Activated CD4-positive, CD25-positive, alpha-beta regulatory T cell treated with anti-CD3 and anti-CD28 coated beads, Interleukin-2, amount 50 U/mL, for 24 hours (primary cell): Measurements from ENCODE around the gene DYNC2H1.
"Not testable (repeated sequence)": the region's sequence is repeated elsewhere in the genome, so short reads cannot be mapped to it uniquely, and the experiment has no call there.

Source experiments
- ATAC-seq, 2 donors: fragments of 150-1000 bp; cut with Tn5 transposase; one replicate each; pipeline ENCODE4 v1.10.0; 2021; ENCODE audit warnings: mild to moderate bottlenecking in 1 of 2, moderate library complexity in 1 of 2

The DYNC2H1 gene

GRCh38 chr11:103108933-103109817, at the start of gene DYNC2H1:
Gene DYNC2H1 (plus strand): TSS chr11:103109426. CDS start chr11:103109575, 149 bp downstream.
- ATAC-seq, result peak; percentile 98 to 99

- ATAC-seq, result no peak
These were observed 47.6 kb upstream of the DYNC2H1 start for GRCh38 chr11:103061656-103062055.

- no peak for ATAC-seq
These were observed 42.1 kb upstream of the DYNC2H1 start for GRCh38 chr11:103067118-103067517.

- ATAC-seq, result no peak
These were observed 39.9 kb upstream of the DYNC2H1 start for GRCh38 chr11:103069367-103069766.

- ATAC-seq, result peak; percentile 70 to 78
These were observed 39.1 kb upstream of the DYNC2H1 start for GRCh38 chr11:103070142-103070541.

GRCh38 chr11:103071008-103071407, 38.2 kb upstream of the DYNC2H1 start:
- ATAC-seq, result no peak

- ATAC-seq, result no peak
These were observed 32.9 kb upstream of the DYNC2H1 start for GRCh38 chr11:103076361-103076760.

GRCh38 chr11:103077554-103077953, 31.7 kb upstream of the DYNC2H1 start:
- ATAC-seq, result no peak

- ATAC-seq, result no peak
These were observed 30.5 kb upstream of the DYNC2H1 start for GRCh38 chr11:103078710-103079109.

GRCh38 chr11:103079833-103080232, 29.4 kb upstream of the DYNC2H1 start:
- ATAC-seq, result no peak

GRCh38 chr11:103085758-103086365, 23.4 kb upstream of the DYNC2H1 start:
- ATAC-seq, result no peak

- ATAC-seq, result no peak
These were observed 22.8 kb upstream of the DYNC2H1 start for GRCh38 chr11:103086461-103086860.

- ATAC-seq, result peak; percentile 46 to 59
These were observed 18.0 kb upstream of the DYNC2H1 start for GRCh38 chr11:103091064-103091800.

GRCh38 chr11:103091801-103092524, 17.3 kb upstream of the DYNC2H1 start, which contains the start of gene DCUN1D5:
Gene DCUN1D5 (minus strand): TSS chr11:103092160. CDS start chr11:103091872, 288 bp downstream.
- peak; percentile 99 for ATAC-seq

GRCh38 chr11:103097279-103097678, 11.9 kb upstream of the DYNC2H1 start:
- ATAC-seq, result no peak

- peak; percentile 2 to 8 for ATAC-seq
These were observed 677 bp downstream of the DYNC2H1 start for GRCh38 chr11:103109818-103110388.

- no peak for ATAC-seq
These were observed 1.2 kb downstream of the DYNC2H1 start for GRCh38 chr11:103110391-103110790.

GRCh38 chr11:103111400-103111799, 2.2 kb downstream of the DYNC2H1 start:
- ATAC-seq, result no peak

GRCh38 chr11:103112364-103112763, 3.1 kb downstream of the DYNC2H1 start:
- ATAC-seq, result no peak

- no peak for ATAC-seq
These were observed 5.6 kb downstream of the DYNC2H1 start for GRCh38 chr11:103114836-103115235.

- peak in 1 of 2 donors; percentile 36 for ATAC-seq
These were observed 16.2 kb downstream of the DYNC2H1 start for GRCh38 chr11:103125462-103125861.

- not testable (repeated sequence) for ATAC-seq
These were observed 32.8 kb downstream of the DYNC2H1 start for GRCh38 chr11:103141986-103142385.
